GM12874 (cell line): ENCODE data around the gene KRTAP10-6.

ENCODE experiments used
- CTCF ChIP-seq: IDR thresholded peaks from 2 replicates; pipeline ENCODE4 v1.5.1; 2011; ENCODE audit warnings: low read depth, mild to moderate bottlenecking, control low read depth, low read length, moderate library complexity; ENCODE audit not compliant: insufficient read depth

The KRTAP10-6 gene

GRCh38 chr21:44630440-44630839, 38.1 kb upstream of the KRTAP10-6 start:
- no peak for TF ChIP-seq CTCF

- no peak for TF ChIP-seq CTCF
Measured at GRCh38 chr21:44628707-44629391, 36.5 kb upstream of the KRTAP10-6 start.

GRCh38 chr21:44626673-44627143, 34.4 kb upstream of the KRTAP10-6 start, which contains the start of gene KRTAP10-9:
KRTAP10-9 (plus strand) TSS chr21:44627093; CDS start chr21:44627172, 79 bp downstream.
- no peak for TF ChIP-seq CTCF

- no peak for TF ChIP-seq CTCF
Measured at GRCh38 chr21:44626262-44626661, 34.0 kb upstream of the KRTAP10-6 start.

GRCh38 chr21:44625756-44626155, 33.5 kb upstream of the KRTAP10-6 start:
- no peak for TF ChIP-seq CTCF

GRCh38 chr21:44623575-44623974, 31.3 kb upstream of the KRTAP10-6 start:
- TF ChIP-seq CTCF = no peak

- TF ChIP-seq CTCF = no peak
Measured at GRCh38 chr21:44619886-44620285, 27.6 kb upstream of the KRTAP10-6 start.

GRCh38 chr21:44618909-44619308, 26.6 kb upstream of the KRTAP10-6 start:
- no peak for TF ChIP-seq CTCF
